GM18861 (cell line): ENCODE measurements around the gene AKTIP.
"Not testable (repeated sequence)": the region's sequence is repeated elsewhere in the genome, so short reads cannot be mapped to it uniquely, and the experiment has no call there.

Experiments
- ATAC-seq: cut with Tn5 transposase; IDR thresholded peaks from one replicate; pipeline ENCODE4 v1.9.1; 2021; ENCODE audit not compliant: unreplicated experiment

Gene AKTIP

DNA sequence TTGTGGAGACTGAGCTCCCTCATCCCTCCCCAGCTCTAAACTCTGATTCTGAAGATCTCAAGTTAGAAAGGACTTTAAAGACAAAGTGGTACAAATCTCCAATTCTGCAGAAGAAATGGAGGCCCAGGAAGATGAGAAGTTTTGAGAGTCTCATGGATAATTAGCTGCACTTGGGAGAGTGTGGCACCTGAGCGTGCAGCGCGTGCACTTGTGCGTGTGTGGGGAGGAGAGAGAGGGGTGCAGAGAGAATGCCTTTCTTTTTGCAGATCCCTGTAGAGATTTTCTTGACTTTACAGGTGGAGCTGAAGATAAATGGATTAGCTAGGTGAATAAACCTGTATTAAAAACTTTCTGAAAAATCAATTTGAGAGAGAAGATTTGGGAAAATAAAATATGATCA lies 14.8 kb upstream of the AKTIP start:
- ATAC-seq, result no peak

- no peak for ATAC-seq
Measured at GRCh38 chr16:53515811-53516210, 12.8 kb upstream of the AKTIP start.

DNA sequence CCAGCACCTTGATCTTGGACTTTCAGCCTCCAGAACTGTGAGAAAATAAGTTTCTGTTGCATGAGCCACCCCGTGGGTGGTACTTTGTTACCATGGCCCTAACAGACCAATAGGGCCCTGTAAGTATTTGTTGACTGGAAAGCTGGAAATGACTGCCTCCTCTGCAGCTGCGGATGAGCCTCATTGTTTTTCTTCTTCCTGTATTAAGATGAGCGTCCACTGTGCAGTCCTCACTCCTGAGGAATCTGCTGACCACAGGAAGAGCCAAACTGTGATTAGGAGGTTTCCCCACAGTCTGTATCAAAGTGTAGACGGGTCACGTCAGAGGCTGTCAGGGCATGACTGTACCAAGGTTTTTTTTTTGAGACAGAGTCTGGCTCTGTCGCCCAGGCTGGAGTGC lies 12.2 kb upstream of the AKTIP start:
- no peak for ATAC-seq

- not testable (repeated sequence) for ATAC-seq
Measured at GRCh38 chr16:53512795-53513194, 9.8 kb upstream of the AKTIP start.

DNA sequence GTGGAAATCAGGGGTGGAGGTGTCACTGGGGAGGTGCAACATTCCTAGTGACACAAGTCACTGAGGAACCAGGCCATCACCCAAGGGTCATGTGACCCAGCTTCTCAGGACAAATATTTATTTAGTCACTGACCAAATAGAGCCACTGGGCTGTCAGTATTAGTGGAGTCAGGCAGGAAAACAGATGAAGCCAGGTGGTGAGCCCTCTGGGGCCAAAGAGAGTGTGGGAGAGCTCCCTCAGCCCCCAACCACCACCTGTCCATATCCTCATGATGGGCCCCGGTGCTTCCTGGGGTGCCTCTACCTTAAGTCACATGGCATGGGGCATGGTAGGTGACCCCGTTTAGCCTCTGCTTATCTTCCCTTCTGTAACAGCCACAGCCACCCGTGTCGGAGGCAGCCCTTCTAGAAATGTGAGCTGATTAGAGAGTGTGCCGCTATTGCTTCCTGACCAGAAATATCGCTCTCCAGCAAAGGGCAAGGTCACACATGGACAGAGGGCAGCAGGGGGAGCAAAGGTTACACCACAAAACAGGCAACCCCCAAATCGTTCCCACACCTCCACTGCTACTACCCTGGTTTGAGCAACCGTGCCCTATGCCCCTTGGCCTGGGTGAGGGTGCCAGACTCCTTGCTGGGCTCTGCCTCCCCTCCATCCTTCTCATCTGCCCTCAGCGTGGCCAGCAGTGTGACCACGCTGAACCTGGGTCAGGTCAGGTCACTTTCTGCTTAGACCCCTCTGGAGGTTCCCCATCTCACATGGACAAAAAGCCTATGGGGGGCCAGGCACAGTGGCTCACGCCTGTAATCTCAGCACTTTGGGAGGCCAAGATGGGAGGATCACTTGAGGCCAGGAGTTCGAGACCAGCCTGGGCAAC lies 8.6 kb upstream of the AKTIP start:
- no peak for ATAC-seq

DNA sequence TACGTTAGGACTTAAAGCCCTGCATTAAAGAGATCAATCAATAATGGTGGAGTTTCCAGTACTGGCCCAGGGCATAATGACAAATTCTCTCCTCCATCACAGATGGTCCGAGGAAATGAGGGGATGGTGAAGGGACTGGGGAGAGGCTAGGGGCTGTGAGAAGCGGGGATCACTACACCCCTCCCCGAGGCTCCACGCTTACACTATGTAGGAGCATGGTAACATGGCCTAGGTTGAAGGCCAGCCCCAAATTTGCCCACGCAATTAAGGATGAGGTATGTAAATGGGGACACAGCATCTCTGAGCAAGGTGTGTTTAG lies 8.0 kb upstream of the AKTIP start:
- ATAC-seq, result no peak

- ATAC-seq, result peak; percentile 16
Measured at GRCh38 chr16:53510704-53511070, 7.7 kb upstream of the AKTIP start.

DNA sequence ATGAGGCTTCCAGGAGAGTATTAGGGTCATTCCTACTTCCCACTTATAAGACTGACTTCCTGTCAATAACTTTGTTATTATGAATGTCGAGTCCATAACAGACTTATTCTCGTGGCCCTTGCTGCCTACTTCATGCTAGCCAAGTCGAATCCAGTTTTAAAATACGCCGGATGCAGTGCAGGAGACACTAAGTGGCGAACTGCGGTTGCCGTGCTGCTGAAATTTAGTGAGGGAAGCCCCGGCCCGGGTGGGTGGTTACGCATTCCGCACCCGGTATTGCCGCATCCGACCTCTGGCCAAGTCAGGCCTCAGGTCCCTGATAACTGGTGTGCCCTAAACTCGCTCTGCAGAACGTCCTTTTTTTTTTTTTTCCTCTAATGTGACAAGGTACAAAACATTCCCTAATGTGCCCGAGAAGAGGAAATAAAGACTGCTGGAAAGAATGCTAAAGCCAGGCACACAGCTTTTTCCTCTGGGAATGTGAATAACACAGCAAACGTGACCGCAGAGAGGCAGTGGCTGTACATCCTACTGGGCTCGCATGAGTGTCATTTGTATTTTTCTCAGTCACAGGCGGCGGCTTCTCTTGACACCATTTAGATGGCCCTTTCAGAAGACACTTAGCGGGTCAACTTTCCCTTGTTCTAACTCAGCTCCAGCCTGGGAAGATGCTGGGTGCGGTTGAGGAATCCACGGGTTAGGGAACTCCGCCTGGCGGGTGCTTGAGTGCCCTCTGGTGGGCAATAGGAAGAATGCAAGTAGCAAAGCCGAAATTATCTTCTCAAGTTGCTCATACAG lies 7.1 kb upstream of the AKTIP start:
- peak; percentile 53 for ATAC-seq

GRCh38 chr16:53507464-53508179 lies 4.6 kb upstream of the AKTIP start:
- no peak for ATAC-seq

- ATAC-seq, result no peak
Measured at GRCh38 chr16:53506254-53506653, 3.2 kb upstream of the AKTIP start.

DNA sequence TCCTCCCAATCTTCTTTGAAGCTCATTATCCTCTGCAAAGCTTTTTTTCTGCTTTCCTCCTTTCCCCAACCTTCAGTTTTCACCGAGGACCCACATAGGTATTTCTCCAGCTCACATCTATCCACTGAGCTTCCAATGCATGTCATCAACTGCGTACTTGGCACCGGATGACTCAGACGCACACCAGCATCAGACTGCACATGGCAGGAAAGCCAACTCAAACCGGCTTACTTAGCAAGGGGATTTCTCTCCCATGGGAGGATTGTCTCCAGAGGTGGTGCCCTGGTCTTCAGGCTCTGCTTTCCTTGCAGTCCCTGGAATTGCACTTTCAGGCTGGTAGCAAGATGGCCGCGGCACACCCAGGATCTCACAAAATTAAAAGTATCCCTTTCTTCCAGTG lies 1.7 kb upstream of the AKTIP start:
- ATAC-seq, result no peak

GRCh38 chr16:53503991-53504663 lies 1.1 kb upstream of the AKTIP start:
- no peak for ATAC-seq

- peak; percentile 93 for ATAC-seq
Measured at GRCh38 chr16:53503270-53503923, 388 bp upstream of the AKTIP start.

- ATAC-seq, result no peak
Measured at GRCh38 chr16:53501216-53501859, 1.7 kb downstream of the AKTIP start.

DNA sequence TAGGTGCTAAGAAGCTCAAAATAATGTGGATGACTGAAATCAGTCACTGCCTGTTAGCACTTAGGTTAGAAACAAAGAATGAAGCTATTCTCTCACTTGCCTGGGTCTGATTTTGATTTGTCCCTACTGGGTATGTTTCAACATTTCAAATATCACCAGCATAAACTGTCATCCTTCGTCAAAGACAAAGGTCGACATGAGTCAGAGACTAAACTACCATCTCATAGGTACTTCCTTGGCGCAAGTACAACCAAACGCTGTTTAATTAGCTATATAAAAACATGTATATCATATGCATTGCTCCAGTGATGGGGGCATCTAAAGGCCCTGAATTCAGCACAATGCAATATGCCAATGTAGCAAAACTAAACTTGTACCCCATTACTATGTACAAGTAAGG lies 4.0 kb downstream of the AKTIP start:
- no peak for ATAC-seq

- no peak for ATAC-seq
Measured at GRCh38 chr16:53495325-53495724, 7.7 kb downstream of the AKTIP start.

- ATAC-seq, result no peak
Measured at GRCh38 chr16:53494636-53495035, 8.4 kb downstream of the AKTIP start.

DNA sequence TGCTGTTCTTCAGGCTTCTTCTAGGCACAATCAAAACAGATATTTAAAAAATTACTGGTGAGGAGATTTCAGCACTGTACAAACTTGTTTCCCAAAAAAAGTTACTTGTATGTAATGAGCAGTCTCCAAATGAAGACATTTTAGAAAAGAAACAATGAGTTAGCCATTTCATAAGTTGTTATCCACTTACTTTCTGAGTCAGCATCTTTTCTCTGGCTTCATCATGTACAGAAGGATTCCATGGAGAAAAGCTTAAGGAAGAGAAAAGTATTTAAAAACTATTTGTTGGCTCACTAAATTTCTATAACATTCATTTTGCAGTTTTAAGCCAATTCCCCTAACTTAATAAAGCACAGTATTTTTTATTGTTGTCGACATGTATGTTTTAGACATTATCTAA lies 10.5 kb downstream of the AKTIP start:
- no peak for ATAC-seq

GRCh38 chr16:53489755-53490154 lies 13.3 kb downstream of the AKTIP start:
- no peak for ATAC-seq

- no peak for ATAC-seq
Measured at GRCh38 chr16:53486230-53486629, 16.8 kb downstream of the AKTIP start.
